Breast epithelium (tissue), 3 donors: ENCODE data around the gene MMP23B.

Source experiments
- CTCF ChIP-seq, 3 donors: fragments of 450-650 bp; IDR thresholded peaks; one replicate each; pipeline ENCODE4 v1.5.1; 2016 to 2017; ENCODE audit warnings: antibody characterized with exemption in 3 of 3, mild to moderate bottlenecking in 3 of 3, moderate library complexity in 3 of 3
- POLR2A ChIP-seq: fragments of 450-650 bp; IDR thresholded peaks from one replicate; pipeline ENCODE4 v1.6.1; 2016; ENCODE audit warnings: antibody characterized with exemption, mild to moderate bottlenecking, moderate library complexity
- POLR2AphosphoS5 ChIP-seq, 3 donors: sonication (generic); formaldehyde crosslinking; IDR thresholded peaks; one replicate each; pipeline ENCODE4 v1.6.1; 2017; ENCODE audit warnings: antibody characterized with exemption in 3 of 3

DNA sequence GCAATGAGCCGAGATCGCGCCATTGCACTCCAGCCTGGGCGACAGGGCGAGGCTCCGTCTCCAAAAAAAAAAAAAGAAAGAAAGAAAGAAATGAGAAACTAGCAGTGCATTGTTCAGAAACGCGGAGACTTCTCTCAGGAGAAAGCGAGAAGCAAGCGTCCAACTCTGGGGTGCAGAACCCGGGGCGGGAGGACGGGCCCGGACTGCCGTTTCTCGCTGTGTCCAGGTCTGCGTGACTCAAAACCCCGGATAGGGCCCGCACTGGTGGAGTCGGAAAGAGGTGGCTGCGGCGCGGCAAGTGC is 17.1 kb upstream of the MMP23B start:
- TF ChIP-seq CTCF (IDR thresholded peaks at IDR 0.05) (no peak), POLR2A (no peak), POLR2AphosphoS5 (IDR thresholded peaks at IDR 0.05) (no peak)
